Kidney epithelial cell (primary cell): Measurements from ENCODE around the gene GJB5. TPM values are rescaled to one million over a fixed set of nuclear protein-coding genes. Genes with fewer than 3 reads are reported as not detected.
"Not testable (repeated sequence)": the region's sequence is repeated elsewhere in the genome, so short reads cannot be mapped to it uniquely, and the experiment has no call there.

ENCODE experiments used
- DNase-seq: peaks from one replicate; pipeline ENCODE4 v3.0.0-alpha.2; 2010; ENCODE audit warnings: low read depth
- H3K27me3 ChIP-seq: 2 replicates; pipeline ENCODE4 v1.6.0; 2011; ENCODE audit warnings: low read length; ENCODE audit not compliant: control insufficient read depth, insufficient read depth
- H3K36me3 ChIP-seq: 2 replicates; pipeline ENCODE4 v1.5.1; 2011; ENCODE audit warnings: low read length; ENCODE audit not compliant: control insufficient read depth, insufficient read depth
- H3K4me3 ChIP-seq: 2 replicates; pipeline ENCODE4 v1.5.1; 2011; ENCODE audit warnings: low read depth, mild to moderate bottlenecking, control low read depth, low read length
- total RNA-seq: library from RNA; depleted of rRNA; stranded (reverse); fragments of >200 nt; gene quantifications from 2 replicates; pipeline ENCODE4 v1.2.3, GENCODE V29; 2015
- TF ChIP-seq, protein P1 (sequence below): IDR thresholded peaks from 2 replicates; pipeline ENCODE4 v1.5.1; 2011; ENCODE audit warnings: mild to moderate bottlenecking, moderate library complexity, low read length, control low read depth, inconsistent platforms; ENCODE audit not compliant: insufficient read depth, poor library complexity, severe bottlenecking

GJB5 gene
- total RNA-seq, 1 donor from 2014 or later: not detected

DNA sequence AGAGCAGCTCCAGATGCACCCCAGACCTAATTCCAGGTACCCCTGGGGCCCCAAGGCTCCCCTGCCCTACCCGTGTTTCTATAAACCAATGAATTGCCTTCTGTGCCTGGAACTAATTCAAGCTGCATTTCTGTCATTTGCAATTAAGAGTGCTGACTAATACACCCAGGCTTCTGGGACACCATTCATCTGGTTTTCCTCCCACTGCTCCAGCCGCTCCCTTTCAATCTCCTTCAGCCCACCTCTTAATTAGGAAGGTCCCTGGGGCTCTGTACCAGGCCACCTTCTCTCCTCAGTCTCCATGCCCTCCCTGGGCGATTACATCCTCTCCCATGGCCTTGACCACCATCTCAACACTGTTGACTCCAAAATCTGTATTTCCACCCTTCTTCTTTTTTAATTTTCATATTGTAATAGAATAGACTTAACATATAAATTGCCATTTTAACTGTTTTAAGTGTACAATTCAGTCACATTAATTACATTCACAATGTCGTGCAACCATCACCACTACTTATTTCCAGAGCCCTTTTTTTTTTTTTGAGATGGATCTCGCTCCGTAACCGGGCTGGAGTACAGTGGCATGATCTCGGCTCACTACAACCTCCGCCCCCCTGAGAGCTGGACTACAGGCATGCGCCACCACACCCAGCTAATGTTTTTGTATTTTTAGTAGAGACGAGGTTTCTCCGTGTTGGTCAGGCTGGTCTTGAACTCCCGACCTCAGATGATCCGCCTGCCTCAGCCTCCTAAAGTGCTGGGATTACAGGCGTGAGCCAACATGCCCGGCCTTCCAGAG lies 16.9 kb downstream of the GJB5 start:
- TF ChIP-seq, protein P1, sequence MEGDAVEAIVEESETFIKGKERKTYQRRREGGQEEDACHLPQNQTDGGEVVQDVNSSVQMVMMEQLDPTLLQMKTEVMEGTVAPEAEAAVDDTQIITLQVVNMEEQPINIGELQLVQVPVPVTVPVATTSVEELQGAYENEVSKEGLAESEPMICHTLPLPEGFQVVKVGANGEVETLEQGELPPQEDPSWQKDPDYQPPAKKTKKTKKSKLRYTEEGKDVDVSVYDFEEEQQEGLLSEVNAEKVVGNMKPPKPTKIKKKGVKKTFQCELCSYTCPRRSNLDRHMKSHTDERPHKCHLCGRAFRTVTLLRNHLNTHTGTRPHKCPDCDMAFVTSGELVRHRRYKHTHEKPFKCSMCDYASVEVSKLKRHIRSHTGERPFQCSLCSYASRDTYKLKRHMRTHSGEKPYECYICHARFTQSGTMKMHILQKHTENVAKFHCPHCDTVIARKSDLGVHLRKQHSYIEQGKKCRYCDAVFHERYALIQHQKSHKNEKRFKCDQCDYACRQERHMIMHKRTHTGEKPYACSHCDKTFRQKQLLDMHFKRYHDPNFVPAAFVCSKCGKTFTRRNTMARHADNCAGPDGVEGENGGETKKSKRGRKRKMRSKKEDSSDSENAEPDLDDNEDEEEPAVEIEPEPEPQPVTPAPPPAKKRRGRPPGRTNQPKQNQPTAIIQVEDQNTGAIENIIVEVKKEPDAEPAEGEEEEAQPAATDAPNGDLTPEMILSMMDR: no peak
- H3K27me3 ChIP-seq: no peaks in the 10 kb centered on the region
- DNase-seq: no peak

DNA sequence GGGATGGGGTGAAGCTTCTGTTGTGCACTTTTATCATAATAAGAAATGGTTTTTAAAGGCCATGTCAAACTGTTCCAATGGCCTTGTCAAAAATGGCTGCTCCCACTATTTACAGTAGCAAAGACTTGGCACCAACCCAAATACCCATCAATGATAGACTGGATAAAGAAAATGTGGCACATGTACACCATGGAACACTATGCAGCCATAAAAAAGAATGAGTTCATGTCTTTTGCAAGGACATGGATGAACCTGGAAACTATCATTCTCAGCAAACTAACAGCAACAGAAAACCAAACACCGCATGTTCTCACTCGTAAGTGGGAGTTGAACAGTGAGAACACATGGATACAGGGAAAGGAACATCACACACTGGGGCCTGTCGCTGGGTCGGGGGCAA lies 18.3 kb downstream of the GJB5 start:
- not testable (repeated sequence) for H3K27me3 ChIP-seq, H3K4me3 ChIP-seq, H3K36me3 ChIP-seq, DNase-seq

More for the DNA sequence above, 16.9 kb downstream of the GJB5 start:
- Histone ChIP-seq H3K4me3 (no peak overlapping the region), H3K36me3 (no peaks in the 10 kb centered on the region)

DNA sequence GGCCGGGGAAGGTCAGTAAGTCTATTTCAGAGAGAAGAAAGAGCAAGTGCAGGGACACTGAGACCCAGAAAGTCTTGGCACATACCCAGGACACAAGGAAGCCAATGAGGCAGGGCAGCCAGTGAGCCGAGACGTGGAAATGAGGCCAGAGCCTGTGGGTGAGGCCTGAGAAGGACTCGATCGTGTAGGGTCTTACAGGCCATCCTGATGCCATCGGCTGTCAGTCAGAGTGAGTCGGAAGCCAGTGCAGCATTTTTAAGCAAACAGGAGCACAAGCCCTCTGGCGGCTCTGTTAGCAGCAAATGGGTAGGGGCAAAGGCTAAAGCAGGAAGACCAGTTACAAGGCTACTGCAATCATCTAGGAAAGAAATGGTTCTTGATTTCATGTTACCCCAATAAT lies 20.1 kb downstream of the GJB5 start:
- H3K4me3 ChIP-seq: no peak overlapping the region
- DNase-seq: no peak
- H3K27me3 ChIP-seq: no peaks in the 10 kb centered on the region
- no peaks in the 10 kb centered on the region for H3K36me3 ChIP-seq
- TF ChIP-seq, protein P1: no peak

DNA sequence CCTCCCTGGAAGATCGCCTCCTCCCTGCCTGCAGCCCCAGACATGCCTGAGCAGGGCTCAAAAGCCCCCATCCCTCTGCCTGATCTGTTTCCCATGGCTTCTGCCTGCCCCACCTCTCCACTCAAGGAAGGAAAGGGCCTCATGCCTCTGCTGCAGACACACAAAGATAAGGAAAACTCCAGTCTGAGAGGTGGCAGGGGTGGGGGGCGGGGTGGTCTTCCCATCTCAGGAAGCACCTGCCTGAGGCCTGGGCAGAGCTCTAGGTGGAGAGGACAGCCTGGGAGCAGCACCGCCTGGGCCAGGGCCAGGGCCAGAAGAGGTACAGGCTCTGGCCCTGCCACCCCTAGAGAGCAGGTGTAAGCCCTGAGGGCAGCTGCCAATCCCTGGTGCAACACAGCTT lies 22.1 kb downstream of the GJB5 start:
- TF ChIP-seq, protein P1: no peak
- DNase-seq: no peak
- no peaks in the 10 kb centered on the region for H3K27me3 ChIP-seq
- no peak overlapping the region for H3K4me3 ChIP-seq
- no peaks in the 10 kb centered on the region for H3K36me3 ChIP-seq

DNA sequence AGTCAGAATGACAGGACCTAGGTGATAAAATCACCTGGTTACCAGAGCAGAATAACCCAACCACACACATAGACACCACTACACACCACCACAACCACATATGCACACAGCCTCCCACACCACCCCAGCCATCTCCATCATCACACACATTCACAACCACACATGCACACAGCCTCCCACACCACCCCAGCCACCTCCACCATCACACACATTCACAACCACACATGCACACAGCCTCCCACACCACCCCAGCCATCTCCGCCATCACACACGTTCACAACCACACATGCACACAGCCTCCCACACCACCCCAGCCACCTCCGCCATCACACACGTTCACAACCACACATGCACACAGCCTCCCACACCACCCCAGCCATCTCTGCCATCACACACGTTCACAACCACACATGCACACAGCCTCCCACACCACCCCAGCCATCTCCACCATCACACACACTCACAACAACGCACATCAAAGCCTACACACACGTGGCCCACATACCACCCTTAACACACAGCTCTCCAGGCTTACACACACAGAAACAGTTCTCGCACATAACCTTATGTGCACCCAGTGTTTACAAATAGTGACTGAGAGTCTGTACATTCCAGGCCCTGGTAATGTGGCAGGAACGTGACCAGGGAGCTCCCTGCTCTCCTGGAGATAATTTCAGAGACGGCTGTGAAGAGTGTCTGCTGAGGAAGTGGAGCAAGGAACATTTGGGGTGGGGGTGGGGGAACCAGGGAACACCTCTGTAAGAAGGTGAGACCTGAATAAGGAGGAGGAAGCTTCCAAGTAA lies 22.9 kb downstream of the GJB5 start:
- Histone ChIP-seq H3K27me3 (no peaks in the 10 kb centered on the region), H3K4me3 (no peak overlapping the region), H3K36me3 (no peaks in the 10 kb centered on the region)
- TF ChIP-seq, protein P1: no peak
- no peak for DNase-seq

DNA sequence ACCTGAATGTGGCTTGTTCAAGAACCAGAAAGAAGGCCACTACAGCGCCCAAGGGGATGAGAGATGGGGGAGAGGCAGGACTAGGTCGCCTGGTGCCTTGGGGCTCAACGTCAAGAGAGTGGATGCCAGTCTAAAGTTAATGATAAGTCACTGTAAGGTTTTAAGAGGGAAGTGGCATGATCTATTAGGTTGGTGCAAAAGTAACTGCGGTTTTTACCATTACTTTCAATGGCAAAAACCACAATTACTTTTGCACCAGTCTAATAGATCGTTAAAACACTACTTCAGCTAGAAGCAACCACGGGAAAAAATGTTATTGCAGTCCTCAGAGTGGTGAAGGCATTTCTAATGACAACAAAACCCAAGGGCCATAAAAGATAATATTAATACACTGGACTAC lies 23.5 kb downstream of the GJB5 start:
- Histone ChIP-seq H3K27me3 (no peaks in the 10 kb centered on the region), H3K36me3 (no peaks in the 10 kb centered on the region), H3K4me3 (no peak overlapping the region)
- TF ChIP-seq, protein P1: no peak
- no peak for DNase-seq
